GM12892 (cell line): Measurements from ENCODE around the gene PPA1.

Source experiments
- POLR2A ChIP-seq: IDR thresholded peaks from 2 replicates; pipeline ENCODE4 v1.6.1; 2011; ENCODE audit warnings: low read depth, low read length, control low read depth
- POLR2AphosphoS5 ChIP-seq: IDR thresholded peaks from 2 replicates; pipeline ENCODE4 v1.6.1; 2011; ENCODE audit warnings: low read depth, low read length, control low read depth
- TAF1 ChIP-seq: IDR thresholded peaks from 2 replicates; pipeline ENCODE4 v1.6.1; 2011; ENCODE audit warnings: low read depth, mild to moderate bottlenecking, control low read depth, low read length, borderline replicate concordance

GRCh38 chr10:70222340-70222794, 10.9 kb downstream of the PPA1 start:
- TF ChIP-seq POLR2AphosphoS5 (no peak), TAF1 (no peak), POLR2A (no peak)
